ENCODE measurements around the gene TSSK3. TPM values are rescaled to one million over a fixed set of nuclear protein-coding genes. Genes with fewer than 3 reads are reported as not detected.
A peak's percentile ranks its signal among the peaks of the same experiment; 100 is the strongest.

TSSK3 gene
- total RNA-seq, 1 donor from 2014 or later, result not detected

- intact Hi-C loops (cut with DNase I), result no loop called here
- H3K36me3 ChIP-seq, result peaks cover 0 to 38% of the 10 kb centered on the region in 2 donors
- TF ChIP-seq, protein P1, sequence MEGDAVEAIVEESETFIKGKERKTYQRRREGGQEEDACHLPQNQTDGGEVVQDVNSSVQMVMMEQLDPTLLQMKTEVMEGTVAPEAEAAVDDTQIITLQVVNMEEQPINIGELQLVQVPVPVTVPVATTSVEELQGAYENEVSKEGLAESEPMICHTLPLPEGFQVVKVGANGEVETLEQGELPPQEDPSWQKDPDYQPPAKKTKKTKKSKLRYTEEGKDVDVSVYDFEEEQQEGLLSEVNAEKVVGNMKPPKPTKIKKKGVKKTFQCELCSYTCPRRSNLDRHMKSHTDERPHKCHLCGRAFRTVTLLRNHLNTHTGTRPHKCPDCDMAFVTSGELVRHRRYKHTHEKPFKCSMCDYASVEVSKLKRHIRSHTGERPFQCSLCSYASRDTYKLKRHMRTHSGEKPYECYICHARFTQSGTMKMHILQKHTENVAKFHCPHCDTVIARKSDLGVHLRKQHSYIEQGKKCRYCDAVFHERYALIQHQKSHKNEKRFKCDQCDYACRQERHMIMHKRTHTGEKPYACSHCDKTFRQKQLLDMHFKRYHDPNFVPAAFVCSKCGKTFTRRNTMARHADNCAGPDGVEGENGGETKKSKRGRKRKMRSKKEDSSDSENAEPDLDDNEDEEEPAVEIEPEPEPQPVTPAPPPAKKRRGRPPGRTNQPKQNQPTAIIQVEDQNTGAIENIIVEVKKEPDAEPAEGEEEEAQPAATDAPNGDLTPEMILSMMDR (IDR thresholded peaks at IDR 0.05), result no peak
- peak in 1 of 2 donors; percentile 20 for TF ChIP-seq POLR2AphosphoS5 (IDR thresholded peaks at IDR 0.05; ENCODE audit: insufficient read depth in 1 of 2, low read depth in 1 of 2)
- H3K27me3 ChIP-seq, result no peaks in the 10 kb centered on the region
- DNase-seq (ENCODE audit: extremely low spot score in 2 of 2), result no peak
- no peak overlapping the region for H3K27ac ChIP-seq
- no peak overlapping the region for H3K4me3 ChIP-seq
- peaks cover 21% of the 10 kb centered on the region for H3K4me1 ChIP-seq
- H3K9me3 ChIP-seq, result no peaks in the 10 kb centered on the region
Measured at GRCh38 chr1:32363713-32364112, 1.4 kb downstream of the TSSK3 start.

- no peak for TF ChIP-seq POLR2AphosphoS5 (IDR thresholded peaks at IDR 0.05; ENCODE audit: insufficient read depth in 1 of 2, low read depth in 1 of 2)
- TF ChIP-seq POLR2A (IDR thresholded peaks at IDR 0.05), result no peak
- TF ChIP-seq, protein P1 (IDR thresholded peaks at IDR 0.05), result no peak
- Histone ChIP-seq H3K27ac (no peak overlapping the region), H3K27me3 (no peaks in the 10 kb centered on the region), H3K36me3 (peaks cover 0 to 49% of the 10 kb centered on the region in 2 donors), H3K4me1 (peaks cover 21% of the 10 kb centered on the region), H3K4me3 (no peak overlapping the region), H3K9me3 (no peaks in the 10 kb centered on the region)
- intact Hi-C loops (cut with DNase I), result no loop called here
- no peak for DNase-seq (ENCODE audit: extremely low spot score in 2 of 2)
Measured at GRCh38 chr1:32364836-32365235, 2.5 kb downstream of the TSSK3 start.

GRCh38 chr1:32365445-32365844, 3.1 kb downstream of the TSSK3 start:
- Histone ChIP-seq H3K4me1 (peaks cover 21% of the 10 kb centered on the region), H3K4me3 (no peak overlapping the region), H3K9me3 (no peaks in the 10 kb centered on the region), H3K36me3 (peaks cover 0 to 50% of the 10 kb centered on the region in 2 donors), H3K27ac (no peak overlapping the region), H3K27me3 (no peaks in the 10 kb centered on the region)
- DNase-seq (ENCODE audit: extremely low spot score in 2 of 2), result no peak
- TF ChIP-seq POLR2AphosphoS5 (IDR thresholded peaks at IDR 0.05; ENCODE audit: insufficient read depth in 1 of 2, low read depth in 1 of 2) (no peak), POLR2A (IDR thresholded peaks at IDR 0.05) (no peak)
- TF ChIP-seq, protein P1 (IDR thresholded peaks at IDR 0.05), result no peak
- intact Hi-C loops (cut with DNase I), result no loop called here

- Histone ChIP-seq H3K4me3 (no peak overlapping the region), H3K27me3 (no peaks in the 10 kb centered on the region), H3K9me3 (no peaks in the 10 kb centered on the region), H3K27ac (no peak overlapping the region), H3K4me1 (no peaks in the 10 kb centered on the region), H3K36me3 (peaks cover 0 to 66% of the 10 kb centered on the region in 2 donors)
- DNase-seq (ENCODE audit: extremely low spot score in 2 of 2), result no peak
- intact Hi-C loops (cut with DNase I), result no loop called here
- TF ChIP-seq, protein P1 (IDR thresholded peaks at IDR 0.05), result no peak
- TF ChIP-seq POLR2A (IDR thresholded peaks at IDR 0.05) (no peak), POLR2AphosphoS5 (IDR thresholded peaks at IDR 0.05; ENCODE audit: insufficient read depth in 1 of 2, low read depth in 1 of 2) (no peak)
Measured at GRCh38 chr1:32367912-32368635, 5.7 kb downstream of the TSSK3 start.

GRCh38 chr1:32372149-32372756, 9.9 kb downstream of the TSSK3 start:
- no peaks in the 10 kb centered on the region for H3K4me1 ChIP-seq
- no peak overlapping the region for H3K27ac ChIP-seq
- intact Hi-C loops (cut with DNase I), result no loop called here
- DNase-seq (ENCODE audit: extremely low spot score in 2 of 2), result no peak
- TF ChIP-seq POLR2AphosphoS5 (IDR thresholded peaks at IDR 0.05; ENCODE audit: insufficient read depth in 1 of 2, low read depth in 1 of 2), result no peak
- TF ChIP-seq, protein P1 (IDR thresholded peaks at IDR 0.05), result no peak
- TF ChIP-seq POLR2A (IDR thresholded peaks at IDR 0.05), result no peak
- no peaks in the 10 kb centered on the region for H3K27me3 ChIP-seq
- H3K9me3 ChIP-seq, result no peaks in the 10 kb centered on the region
- H3K36me3 ChIP-seq, result peaks cover 0 to 79% of the 10 kb centered on the region in 2 donors
- H3K4me3 ChIP-seq, result no peak overlapping the region

Data from vagina (tissue), 2 donors.